ENCODE results near the gene BTBD17. TPM values are rescaled to one million over a fixed set of nuclear protein-coding genes. Genes with fewer than 3 reads are reported as not detected.

Gene BTBD17
- total and polyA plus RNA-seq, 2 of the 8 experiments (the other 6 are each of a cell fraction or from before 2014, with no cell fraction given), result 7.0 to 14.8 TPM

GRCh38 chr17:74407384-74407783, 45.7 kb upstream of the BTBD17 start:
- H3K9ac ChIP-seq (replicated peaks in 1 of 4; ENCODE audit: extremely low read depth in 1 of 4, low read depth in 3 of 4, low read length in 3 of 4), result no peak overlapping the region
- POLR2A ChIA-PET (ENCODE audit: partially characterized antibody), result interaction anchor here (1.0 to 1.4 kb wide), 4 partner anchors 9 to 26 kb away, joined by 3 read pairs; no protein-coding TSS in a partner anchor
- DNase-seq (ENCODE audit: low read depth in 1 of 2, low spot score in 2 of 2) (no peak), FAIRE-seq (no peak)
- H2AK5ac ChIP-seq (ENCODE audit: low read depth, low read length), result no peak overlapping the region
- no peak overlapping the region for H3K27ac ChIP-seq (ENCODE audit: low read depth, low read length)
- H3K23ac ChIP-seq (ENCODE audit: insufficient read length), result no peak overlapping the region
- no peaks in the 10 kb centered on the region for H3K79me1 ChIP-seq (ENCODE audit: low read depth, low read length)
- no peaks in the 10 kb centered on the region for H4K20me1 ChIP-seq (replicated peaks in 1 of 2; ENCODE audit: control insufficient read depth in 1 of 2, insufficient read depth in 2 of 2, low read length in 2 of 2)
- H3K4ac ChIP-seq (replicated peaks; ENCODE audit: insufficient read length, low read depth, low read length), result no peak overlapping the region
- H3K56ac ChIP-seq (replicated peaks; ENCODE audit: insufficient read length, low read depth, low read length), result no peak overlapping the region
- H3K4me3 ChIP-seq (ENCODE audit: extremely low read depth in 1 of 4, insufficient read depth in 2 of 4, low read depth in 3 of 4, low read length in 4 of 4), result no peak overlapping the region
- no peak overlapping the region for H3K14ac ChIP-seq (ENCODE audit: insufficient read length)
- H4K8ac ChIP-seq (ENCODE audit: extremely low read depth, insufficient read depth, low read length), result no peak overlapping the region; the same call in 1 of the 2 replicates
- no peaks in the 10 kb centered on the region for H3K27me3 ChIP-seq (replicated peaks in 1 of 4; ENCODE audit: control insufficient read depth in 3 of 4, extremely low read depth in 1 of 4, insufficient read depth in 3 of 4, low read length in 3 of 4)
- H2BK120ac ChIP-seq (replicated peaks; ENCODE audit: low read depth, low read length), result no peak overlapping the region
- H3K36me3 ChIP-seq (ENCODE audit: control insufficient read depth in 2 of 4, insufficient read depth in 4 of 4, low read length in 3 of 4), result no peaks in the 10 kb centered on the region
- no peak overlapping the region for H2BK12ac ChIP-seq (ENCODE audit: low read depth, low read length)
- H2BK20ac ChIP-seq (ENCODE audit: low read length), result no peak overlapping the region
- peaks cover 3 to 23% (median 14%) of the 10 kb centered on the region in 4 experiments for H3K4me1 ChIP-seq (replicated peaks in 1 of 4; ENCODE audit: control insufficient read depth in 3 of 4, insufficient read depth in 4 of 4, low read length in 3 of 4)
- H3K79me2 ChIP-seq (ENCODE audit: control insufficient read depth in 1 of 2, insufficient read depth in 2 of 2, low read length in 2 of 2), result no peaks in the 10 kb centered on the region
- no peaks in the 10 kb centered on the region; the same call in 1 of the 2 replicates for H3K23me2 ChIP-seq (ENCODE audit: low read depth, low read length)
- CTCF ChIA-PET (ENCODE audit: partially characterized antibody), result interaction anchor here (0.9 to 7.4 kb wide), 13 partner anchors 14 to 337 kb away, joined by 3 to 47 read pairs (median 4); no protein-coding TSS in a partner anchor
- H3K18ac ChIP-seq (ENCODE audit: extremely low read depth, low read length), result no peak overlapping the region
- WGBS, 2 experiments (ENCODE audit: extremely low coverage in 1 of 2, insufficient coverage in 1 of 2, insufficient read length in 1 of 2, insufficient replicate concordance in 2 of 2, low coverage in 1 of 2, low lambda C conversion rate in 2 of 2, missing lambda C conversion rate in 1 of 2), result 79% methylated on average over 5 of the region's 5 CpGs; no CpG with 5 or more reads in 1 of the 2 experiments
- no peak overlapping the region for H4K91ac ChIP-seq (replicated peaks; ENCODE audit: insufficient read length, low read length)
- no peak overlapping the region for H2BK5ac ChIP-seq (ENCODE audit: low read depth, low read length)
- no peak overlapping the region for H2AFZ ChIP-seq (ENCODE audit: low read length)
- no peak for TF ChIP-seq CBX8 (IDR thresholded peaks at IDR 0.05; ENCODE audit: borderline replicate concordance, low read depth, low read length)
- no peak for TF ChIP-seq ZNF274 (IDR thresholded peaks at IDR 0.05; ENCODE audit: borderline replicate concordance, extremely low read depth, low read length)
- TF ChIP-seq FOSL1 (IDR thresholded peaks at IDR 0.05; ENCODE audit: insufficient read depth, low read depth, low read length), result no peak
- no peak for TF ChIP-seq SRF (IDR thresholded peaks at IDR 0.05; ENCODE audit: low read depth, low read length)
- TF ChIP-seq ATF2 (IDR thresholded peaks at IDR 0.05; ENCODE audit: low read length), result no peak
- TF ChIP-seq TBP (IDR thresholded peaks at IDR 0.05; ENCODE audit: low read depth, low read length), result no peak
- TF ChIP-seq KDM4A (IDR thresholded peaks at IDR 0.05; ENCODE audit: low read depth, low read length, severe bottlenecking), result no peak
- H2BK15ac ChIP-seq (ENCODE audit: low read length), result no peak overlapping the region
- 0 out of 4 replicates have a peak, but pooled peaks cover 0 to 2% of the 10 kb centered on the region in 2 experiments for H3K9me3 ChIP-seq (ENCODE audit: insufficient read depth in 2 of 2, low read depth in 1 of 2, low read length in 1 of 2)
- no peak overlapping the region for H3K4me2 ChIP-seq (ENCODE audit: insufficient read depth in 1 of 2, low read depth in 2 of 2, low read length in 2 of 2)
- H4K5ac ChIP-seq (ENCODE audit: insufficient read length, low read depth, low read length), result no peak overlapping the region
